Subcutaneous abdominal adipose tissue (tissue), 5 donors: ENCODE measurements around the gene ABLIM2.

ENCODE experiments used
- H3K27ac ChIP-seq: one replicate; pipeline ENCODE4 v1.7.0; 2013; ENCODE audit warnings: low read depth, mild to moderate bottlenecking, inconsistent platforms, low read length, moderate library complexity
- H3K27me3 ChIP-seq, 5 donors: one replicate each; pipeline ENCODE4 v1.7.0; 2013; ENCODE audit warnings: low read length in 5 of 5, inconsistent platforms in 1 of 5; ENCODE audit not compliant: control insufficient read depth in 5 of 5, insufficient read depth in 4 of 5
- H3K36me3 ChIP-seq, 5 donors: one replicate each; pipeline ENCODE4 v1.7.0; 2013; ENCODE audit warnings: low read length in 5 of 5; ENCODE audit not compliant: control insufficient read depth in 5 of 5, insufficient read depth in 5 of 5
- H3K4me1 ChIP-seq, 5 donors: one replicate each; pipeline ENCODE4 v1.7.0; 2013; ENCODE audit warnings: low read length in 5 of 5, mild to moderate bottlenecking in 3 of 5, moderate library complexity in 1 of 5; ENCODE audit not compliant: control insufficient read depth in 5 of 5, insufficient read depth in 5 of 5
- H3K4me3 ChIP-seq, 5 donors: one replicate each; pipeline ENCODE4 v1.7.0; 2013; ENCODE audit warnings: low read length in 5 of 5, low read depth in 1 of 5
- H3K9ac ChIP-seq, 5 donors: one replicate each; pipeline ENCODE4 v1.7.0; 2013; ENCODE audit warnings: low read length in 5 of 5, mild to moderate bottlenecking in 4 of 5, moderate library complexity in 3 of 5
- H3K9me3 ChIP-seq, 5 donors: one replicate each; pipeline ENCODE4 v1.7.0; 2013; ENCODE audit warnings: low read length in 5 of 5; ENCODE audit not compliant: control insufficient read depth in 5 of 5
- donor health status: healthy.
- donor health status: healthy.
- donor health status: healthy.
- donor health status: healthy.
- donor health status: healthy.

ABLIM2 gene

DNA sequence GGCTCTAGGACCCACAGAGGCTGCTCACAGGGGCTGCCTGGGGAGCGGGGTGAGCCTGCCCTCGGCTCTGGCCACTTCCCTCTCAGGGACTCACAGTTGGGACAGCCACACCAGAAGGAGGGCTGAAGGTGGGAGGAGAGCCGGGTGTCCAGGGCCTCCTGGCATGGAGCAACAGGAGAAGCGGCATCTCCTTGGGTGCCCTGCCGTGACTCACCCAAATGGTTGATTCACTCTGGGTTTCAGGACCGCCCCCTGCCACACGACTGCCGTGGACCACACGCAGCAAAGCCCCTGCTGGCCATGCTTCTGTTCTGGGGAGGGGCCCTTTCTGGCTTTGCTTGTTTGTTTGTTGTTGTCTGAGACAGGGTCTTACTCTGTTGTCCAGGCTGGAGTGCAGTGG, 132.9 kb downstream of the ABLIM2 start:
- Histone ChIP-seq H3K4me1 (no peaks in the 10 kb centered on the region), H3K9me3 (no peaks in the 10 kb centered on the region), H3K4me3 (no peak overlapping the region), H3K27me3 (peaks cover 0 to 6% (median 5%) of the 10 kb centered on the region in 5 donors), H3K9ac (no peak overlapping the region), H3K27ac (no peak overlapping the region), H3K36me3 (peaks cover 0 to 5% (median 0%) of the 10 kb centered on the region in 5 donors)

DNA sequence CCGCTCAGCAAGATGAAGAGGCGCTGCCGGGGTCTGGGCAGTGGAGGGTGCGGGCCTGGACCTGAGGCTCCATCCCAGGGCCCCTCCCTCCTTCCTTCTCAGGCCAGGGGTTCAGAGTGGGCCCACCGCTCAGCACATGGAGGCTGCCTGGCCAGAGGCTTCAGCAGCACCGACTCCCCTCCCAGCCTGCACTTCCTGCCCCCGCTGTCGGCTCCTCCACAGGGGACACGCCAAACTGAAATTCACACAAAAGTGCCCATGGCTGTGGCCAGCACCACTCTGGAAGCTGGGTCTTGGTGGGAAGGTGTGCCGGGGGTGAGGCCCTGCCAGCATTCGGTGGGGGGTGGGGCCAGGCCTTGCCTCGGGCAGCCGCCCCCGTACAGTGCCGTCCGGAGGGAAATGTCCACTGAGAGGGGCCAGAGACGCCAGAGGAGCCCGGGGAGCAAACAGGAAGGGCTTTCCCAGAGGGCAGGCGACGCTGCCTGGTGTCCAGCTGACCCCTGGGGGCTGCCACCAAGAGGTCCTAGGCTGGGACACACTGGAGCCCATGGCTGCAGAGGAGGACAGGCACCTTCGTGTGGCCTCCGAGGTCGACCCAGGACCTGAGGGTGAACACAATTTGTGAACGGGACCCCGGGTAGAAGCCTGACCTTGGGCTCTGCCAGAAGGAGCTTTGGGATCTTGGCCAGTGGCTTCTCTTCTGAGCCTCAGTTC, 134.4 kb downstream of the ABLIM2 start:
- H3K4me3 ChIP-seq = no peak overlapping the region
- H3K27ac ChIP-seq = no peak overlapping the region
- peaks cover 0 to 6% (median 3%) of the 10 kb centered on the region in 5 donors for H3K27me3 ChIP-seq
- H3K9ac ChIP-seq = no peak overlapping the region
- H3K36me3 ChIP-seq = peaks cover 0 to 5% (median 0%) of the 10 kb centered on the region in 5 donors
- H3K4me1 ChIP-seq = no peaks in the 10 kb centered on the region
- H3K9me3 ChIP-seq = no peaks in the 10 kb centered on the region

DNA sequence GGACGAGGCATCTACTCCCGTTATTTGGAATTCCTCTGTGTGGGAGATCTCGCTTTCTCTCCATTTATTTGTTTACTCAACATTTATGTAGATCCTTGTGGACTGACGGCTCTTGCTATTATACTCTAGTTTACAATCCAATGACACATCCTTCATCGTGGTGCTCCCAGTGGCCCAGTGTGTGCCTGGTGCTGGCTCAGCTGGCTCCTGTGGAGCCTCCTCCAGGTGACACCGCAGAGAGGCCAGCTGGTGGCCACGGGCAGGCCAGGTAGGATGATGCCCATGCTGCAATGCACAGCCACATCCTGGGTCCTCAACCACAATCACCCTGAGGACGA, 134.9 kb downstream of the ABLIM2 start:
- Histone ChIP-seq H3K36me3 (peaks cover 0 to 3% (median 0%) of the 10 kb centered on the region in 5 donors), H3K4me1 (no peaks in the 10 kb centered on the region), H3K9me3 (no peaks in the 10 kb centered on the region), H3K27me3 (peaks cover 0 to 6% (median 3%) of the 10 kb centered on the region in 5 donors), H3K4me3 (no peak overlapping the region), H3K27ac (no peak overlapping the region), H3K9ac (no peak overlapping the region)

DNA sequence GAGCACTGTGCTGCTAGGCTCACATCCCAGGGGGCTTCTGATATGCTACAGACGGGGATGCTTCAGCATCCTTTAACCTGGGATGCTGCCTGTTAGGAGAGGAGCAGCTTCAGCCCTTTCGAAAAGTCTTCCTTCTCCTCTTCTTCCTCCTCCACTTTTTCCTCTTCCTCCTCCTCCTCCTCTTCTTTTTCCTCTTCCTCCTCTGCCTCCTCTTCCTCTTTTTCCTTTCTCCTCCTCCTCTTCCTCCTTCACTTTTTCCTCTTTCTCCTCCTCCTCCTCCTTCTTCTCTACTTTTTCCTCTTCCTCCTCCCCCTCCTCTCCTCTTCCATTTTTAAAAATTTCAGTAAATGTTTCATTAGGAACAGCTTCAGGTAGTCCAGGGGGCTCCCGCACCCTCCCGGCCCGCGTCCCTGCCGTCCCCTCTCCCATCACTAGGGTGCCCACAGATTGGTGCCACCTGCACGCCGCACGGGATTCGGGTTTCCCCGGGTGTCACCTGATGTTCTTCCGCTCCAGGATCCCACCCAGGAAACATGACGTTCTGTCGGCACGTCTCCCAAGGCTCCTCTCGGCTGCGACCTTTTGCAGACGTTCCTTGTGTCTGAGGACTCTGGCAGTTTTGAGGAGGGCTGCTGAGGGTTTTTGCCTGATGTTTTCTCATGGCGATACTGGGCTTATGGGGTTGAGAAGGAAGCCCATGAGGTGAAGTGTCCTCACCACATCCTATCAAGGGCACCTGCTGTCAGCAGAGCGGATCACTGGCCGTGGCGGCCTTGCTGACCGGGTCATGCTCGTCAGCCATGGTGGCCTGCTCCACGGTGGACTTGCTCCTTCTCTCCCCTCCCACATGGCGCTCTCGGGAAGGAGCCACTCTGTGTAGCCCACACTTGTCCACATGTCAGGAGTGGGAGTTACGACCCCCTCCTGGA, 135.6 kb downstream of the ABLIM2 start:
- no peaks in the 10 kb centered on the region for H3K9me3 ChIP-seq
- H3K27ac ChIP-seq = no peak overlapping the region
- no peak overlapping the region for H3K4me3 ChIP-seq
- no peaks in the 10 kb centered on the region for H3K4me1 ChIP-seq
- H3K27me3 ChIP-seq = peaks cover 0 to 6% (median 3%) of the 10 kb centered on the region in 5 donors
- peaks cover 0 to 2% (median 0%) of the 10 kb centered on the region in 5 donors for H3K36me3 ChIP-seq
- H3K9ac ChIP-seq = no peak overlapping the region

DNA sequence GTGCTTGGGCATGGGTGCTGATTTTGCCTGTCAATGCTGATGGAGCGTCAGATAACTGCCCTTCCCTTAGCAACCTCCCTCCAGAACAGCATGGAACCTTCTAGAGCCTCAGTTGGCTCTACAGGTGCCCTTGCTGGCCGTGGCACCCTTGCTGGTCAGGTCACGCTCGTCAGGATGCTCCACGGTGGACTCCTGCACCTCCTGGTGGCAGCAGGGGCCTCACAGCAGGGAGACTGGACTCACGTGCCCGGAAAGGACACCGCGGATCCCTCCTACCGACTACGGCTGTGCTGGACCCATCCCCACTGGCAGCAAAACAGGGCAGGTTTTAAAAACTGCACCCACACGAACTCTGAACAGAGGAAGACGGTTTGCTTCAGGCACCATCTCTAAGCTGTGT, 136.8 kb downstream of the ABLIM2 start:
- Histone ChIP-seq H3K4me3 (no peak overlapping the region), H3K9ac (no peak overlapping the region), H3K36me3 (peaks cover 0 to 2% (median 0%) of the 10 kb centered on the region in 5 donors), H3K27me3 (peaks cover 0 to 6% (median 3%) of the 10 kb centered on the region in 5 donors), H3K27ac (no peak overlapping the region), H3K4me1 (no peaks in the 10 kb centered on the region), H3K9me3 (no peaks in the 10 kb centered on the region)

DNA sequence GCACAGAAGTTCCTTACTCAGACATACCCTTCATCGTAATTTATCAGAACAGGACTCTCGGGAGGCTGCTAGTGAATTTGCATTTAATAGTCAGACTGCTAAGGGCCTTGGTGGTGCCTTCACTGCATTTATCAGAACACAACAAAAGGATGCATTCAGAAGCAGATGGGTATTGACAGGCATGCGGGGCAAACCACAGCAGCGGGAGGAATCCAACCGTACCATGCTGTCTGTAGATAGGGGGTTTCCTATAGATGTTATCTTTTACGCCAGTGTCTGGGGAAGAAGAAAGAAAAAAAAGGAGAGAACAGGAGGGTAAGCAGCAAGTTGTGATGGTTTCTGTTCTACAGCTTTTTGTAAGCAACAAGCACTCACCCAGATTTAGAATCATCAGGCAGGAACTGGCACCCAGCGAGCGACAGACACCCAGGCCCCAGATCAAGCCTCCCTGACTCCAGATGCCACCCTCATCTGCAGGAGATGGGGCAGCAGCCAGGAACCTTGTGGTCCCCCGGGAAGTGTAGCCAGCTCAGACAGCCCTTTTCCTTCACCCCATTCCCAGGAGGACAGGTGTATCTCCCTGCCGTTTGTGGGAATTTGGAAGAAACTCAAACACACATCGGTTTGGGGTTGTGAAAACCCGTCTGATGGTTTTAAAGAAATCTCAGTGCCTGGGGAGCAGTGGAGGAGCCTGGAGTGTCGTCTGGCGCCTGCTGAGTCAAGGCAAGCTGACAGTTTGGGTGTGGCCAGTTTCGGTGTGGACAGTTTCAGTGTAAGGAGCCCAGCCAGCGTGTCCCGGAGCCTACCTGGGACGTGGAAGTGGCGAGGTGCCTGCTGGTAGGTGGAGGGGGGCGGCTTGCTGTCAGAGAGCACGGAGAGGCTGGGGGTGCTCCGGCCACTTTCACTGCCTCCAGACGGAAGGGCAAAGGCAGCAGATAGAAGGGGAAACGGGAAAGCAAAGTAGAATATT, 138.9 kb downstream of the ABLIM2 start:
- H3K4me1 ChIP-seq = no peaks in the 10 kb centered on the region
- peak overlapping the region in 1 of 5 donors; percentile 23 for H3K9ac ChIP-seq
- H3K27ac ChIP-seq = no peak overlapping the region
- no peak overlapping the region for H3K4me3 ChIP-seq
- H3K27me3 ChIP-seq = peaks cover 0 to 9% (median 3%) of the 10 kb centered on the region in 5 donors
- H3K9me3 ChIP-seq = no peaks in the 10 kb centered on the region
- H3K36me3 ChIP-seq = no peaks in the 10 kb centered on the region

DNA sequence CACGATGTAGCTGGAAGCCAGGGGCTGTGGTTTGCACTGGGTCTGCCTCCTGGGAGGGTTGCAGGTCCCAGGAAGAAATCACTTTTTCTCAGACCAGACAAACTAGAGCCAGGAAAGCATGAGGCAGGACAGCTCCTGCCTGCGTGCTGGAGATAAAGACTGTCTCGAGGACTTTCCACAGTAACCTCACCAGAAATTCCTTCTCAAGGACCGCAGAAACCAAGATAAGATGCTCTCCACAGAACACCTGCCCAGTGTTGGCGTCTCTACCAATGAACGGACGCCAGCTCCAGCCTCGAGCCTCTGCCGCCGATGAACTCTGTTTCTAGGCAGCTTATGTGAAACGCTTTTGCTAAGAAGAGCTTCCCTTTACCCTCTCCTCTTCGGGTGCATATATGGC, 142.1 kb downstream of the ABLIM2 start:
- Histone ChIP-seq H3K9ac (no peak overlapping the region), H3K4me1 (no peaks in the 10 kb centered on the region), H3K27me3 (peaks cover 0 to 3% (median 0%) of the 10 kb centered on the region in 5 donors), H3K9me3 (no peaks in the 10 kb centered on the region), H3K4me3 (no peak overlapping the region), H3K36me3 (no peaks in the 10 kb centered on the region), H3K27ac (no peak overlapping the region)

DNA sequence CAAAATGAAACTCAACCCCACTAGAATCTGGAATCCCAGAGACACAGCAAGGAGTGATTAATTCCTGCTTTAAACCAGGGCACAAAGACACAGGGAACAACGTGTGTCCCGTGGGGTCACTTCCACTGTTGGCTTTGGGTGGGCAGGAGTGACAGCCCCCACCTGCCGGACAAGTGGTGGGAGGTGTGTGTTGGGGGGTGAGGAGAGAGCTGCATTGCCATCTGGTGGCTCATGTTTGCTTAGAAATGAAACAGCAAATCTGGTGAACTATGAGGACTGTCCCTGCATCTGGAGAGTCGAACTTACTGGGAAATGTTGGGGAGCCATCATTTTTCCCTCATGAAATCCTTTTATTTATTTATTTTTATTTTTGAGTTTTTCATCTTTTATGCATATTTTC, 143.1 kb downstream of the ABLIM2 start:
- H3K36me3 ChIP-seq = no peaks in the 10 kb centered on the region
- H3K9me3 ChIP-seq = no peaks in the 10 kb centered on the region
- no peak overlapping the region for H3K9ac ChIP-seq
- peak overlapping the region in 1 of 5 donors; percentile 48 for H3K4me3 ChIP-seq
- H3K27me3 ChIP-seq = peaks cover 0 to 3% (median 0%) of the 10 kb centered on the region in 5 donors
- no peak overlapping the region for H3K27ac ChIP-seq
- peaks cover 0 to 6% (median 0%) of the 10 kb centered on the region in 5 donors for H3K4me1 ChIP-seq

DNA sequence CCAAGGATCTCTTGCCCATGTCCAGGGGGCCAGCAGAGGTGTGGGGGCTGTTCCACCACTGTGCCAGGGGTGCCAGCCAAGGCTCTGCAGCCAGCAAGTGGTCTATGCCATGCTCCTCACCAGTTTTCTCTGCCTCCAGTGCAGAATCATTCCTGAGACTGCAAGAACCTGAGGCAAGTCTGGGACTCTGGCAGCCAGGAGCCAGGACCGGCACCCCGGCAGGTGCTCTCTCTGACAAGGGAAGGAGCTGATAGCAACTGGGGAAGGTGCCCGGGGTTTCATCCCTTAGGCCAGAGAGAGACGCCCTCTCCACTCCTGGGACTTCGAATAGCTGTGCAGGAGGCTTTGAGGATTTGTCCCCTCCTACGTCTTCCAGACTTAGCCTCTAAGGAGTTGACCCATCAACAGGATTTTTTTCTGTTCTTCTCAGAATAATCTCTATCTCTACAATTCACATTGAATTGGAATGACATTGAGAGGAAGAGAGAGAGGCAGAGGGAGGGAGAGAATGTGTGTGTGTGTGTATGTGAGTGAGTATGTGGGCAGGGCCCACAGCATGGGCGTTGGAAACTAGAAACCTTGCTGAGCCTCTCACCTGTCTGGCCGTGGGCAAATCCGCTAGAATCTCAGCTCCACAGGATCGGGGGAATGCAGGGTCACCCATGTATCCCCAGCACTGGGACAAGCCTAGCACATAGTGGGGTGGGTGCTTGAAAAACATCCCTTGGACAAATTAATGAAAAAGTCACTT, 144.5 kb downstream of the ABLIM2 start:
- no peak overlapping the region for H3K27ac ChIP-seq
- H3K4me1 ChIP-seq = peaks cover 0 to 6% (median 0%) of the 10 kb centered on the region in 5 donors
- H3K9me3 ChIP-seq = no peaks in the 10 kb centered on the region
- no peak overlapping the region for H3K4me3 ChIP-seq
- no peaks in the 10 kb centered on the region for H3K36me3 ChIP-seq
- no peak overlapping the region for H3K9ac ChIP-seq
- peaks cover 0 to 3% (median 0%) of the 10 kb centered on the region in 5 donors for H3K27me3 ChIP-seq
